ENCODE data around the gene SLC22A3. TPM values are rescaled to one million over a fixed set of nuclear protein-coding genes. Genes with fewer than 3 reads are reported as not detected.
"Not testable (repeated sequence)": the region's sequence is repeated elsewhere in the genome, so short reads cannot be mapped to it uniquely, and the experiment has no call there.

The SLC22A3 gene
- total and polyA plus RNA-seq, 2 donors = 9.1 to 11.0 TPM

- no peak for DNase-seq (ENCODE audit: extremely low spot score)
- H3K4me1 ChIP-seq (ENCODE audit: insufficient read depth) = no peaks in the 10 kb centered on the region
- no peak overlapping the region for H3K4me3 ChIP-seq (ENCODE audit: low read depth, low read length)
- no peaks in the 10 kb centered on the region for H3K36me3 ChIP-seq (ENCODE audit: insufficient read depth)
- WGBS = 71% methylated on average over 4 of the region's 4 CpGs
- no peak overlapping the region for H3K27ac ChIP-seq (ENCODE audit: low read depth)
Observed at GRCh38 chr6:160368670-160369069, 20.5 kb downstream of the SLC22A3 start.

- not testable (repeated sequence) for H3K36me3 ChIP-seq (ENCODE audit: insufficient read depth); DNase-seq (ENCODE audit: extremely low spot score); H3K27ac ChIP-seq (ENCODE audit: low read depth); H3K4me1 ChIP-seq (ENCODE audit: insufficient read depth); H3K4me3 ChIP-seq (ENCODE audit: low read depth, low read length)
- WGBS = 81% methylated on average over 4 of the region's 4 CpGs
Observed at GRCh38 chr6:160373601-160374000, 25.4 kb downstream of the SLC22A3 start.

DNA sequence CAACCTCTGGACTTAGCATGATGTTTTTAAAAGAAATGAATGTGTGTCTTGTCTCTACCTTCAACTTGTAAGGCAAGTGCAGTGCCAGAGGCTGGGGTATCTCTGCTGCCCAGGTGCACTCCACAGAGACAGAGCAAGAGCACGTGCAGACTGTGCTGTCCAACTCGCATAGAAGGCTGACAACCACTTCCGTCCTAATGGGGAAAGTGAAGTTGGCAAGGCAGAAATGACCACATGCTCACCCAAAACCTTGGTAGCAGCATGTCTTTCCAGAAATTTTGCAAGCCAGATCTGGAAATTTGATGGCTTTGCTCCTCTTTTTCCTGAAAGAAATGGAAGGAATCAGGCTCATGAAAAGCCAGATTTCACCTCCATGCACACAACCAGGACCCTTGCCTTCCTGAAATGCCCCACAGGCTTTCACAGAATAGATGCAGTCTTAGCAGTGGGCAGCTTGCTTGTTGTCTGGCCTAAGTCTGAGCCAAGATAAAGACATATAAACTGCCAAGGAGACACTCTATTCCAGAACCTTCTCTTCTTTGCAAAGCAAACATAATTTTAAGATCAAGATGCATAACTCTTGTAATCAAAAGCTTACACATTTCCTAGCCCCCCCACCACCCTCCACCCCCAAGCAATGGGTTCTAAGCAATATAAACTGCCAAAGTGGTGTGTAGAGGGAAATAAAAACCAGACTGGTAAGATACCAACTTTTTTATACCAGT, 26.8 kb downstream of the SLC22A3 start:
- H3K27ac ChIP-seq (ENCODE audit: low read depth) = no peak overlapping the region
- no peak overlapping the region for H3K4me3 ChIP-seq (ENCODE audit: low read depth, low read length)
- H3K36me3 ChIP-seq (ENCODE audit: insufficient read depth) = no peaks in the 10 kb centered on the region
- no peaks in the 10 kb centered on the region for H3K4me1 ChIP-seq (ENCODE audit: insufficient read depth)
- DNase-seq (ENCODE audit: extremely low spot score) = no peak
- WGBS = 82% methylated on average over 3 of the region's 3 CpGs

- H3K36me3 ChIP-seq (ENCODE audit: insufficient read depth) = no peaks in the 10 kb centered on the region
- DNase-seq (ENCODE audit: extremely low spot score) = no peak
- WGBS = 93% methylated on average over 2 of the region's 2 CpGs
- H3K4me3 ChIP-seq (ENCODE audit: low read depth, low read length) = no peak overlapping the region
- H3K4me1 ChIP-seq (ENCODE audit: insufficient read depth) = no peaks in the 10 kb centered on the region
- H3K27ac ChIP-seq (ENCODE audit: low read depth) = no peak overlapping the region
Observed at GRCh38 chr6:160375561-160375949, 27.4 kb downstream of the SLC22A3 start.

DNA sequence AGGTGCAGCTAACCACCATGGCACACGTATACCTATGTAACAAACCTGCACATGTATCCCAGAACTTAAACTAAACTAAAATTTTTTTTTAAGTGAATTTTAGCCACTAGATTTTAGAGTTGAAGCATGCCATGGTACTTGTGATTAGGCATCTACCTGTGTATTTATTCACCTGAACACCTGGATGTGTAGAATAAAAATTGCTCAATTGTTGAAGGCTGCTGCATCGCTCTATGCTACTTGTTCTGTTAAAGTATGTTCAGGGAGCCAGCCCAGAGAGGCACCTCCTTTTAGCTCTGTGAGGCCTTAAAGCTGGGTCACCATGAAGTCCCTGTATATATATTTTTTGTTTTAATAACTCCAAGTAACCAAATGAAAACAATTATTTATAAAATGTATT, 28.3 kb downstream of the SLC22A3 start:
- no peaks in the 10 kb centered on the region for H3K36me3 ChIP-seq (ENCODE audit: insufficient read depth)
- no peaks in the 10 kb centered on the region for H3K4me1 ChIP-seq (ENCODE audit: insufficient read depth)
- 99% methylated on average over 2 of the region's 2 CpGs for WGBS
- no peak overlapping the region for H3K27ac ChIP-seq (ENCODE audit: low read depth)
- no peak overlapping the region for H3K4me3 ChIP-seq (ENCODE audit: low read depth, low read length)
- DNase-seq (ENCODE audit: extremely low spot score) = no peak

- Histone ChIP-seq H3K36me3 (ENCODE audit: insufficient read depth) (no peaks in the 10 kb centered on the region), H3K27ac (ENCODE audit: low read depth) (no peak overlapping the region), H3K4me1 (ENCODE audit: insufficient read depth) (no peaks in the 10 kb centered on the region), H3K4me3 (ENCODE audit: low read depth, low read length) (no peak overlapping the region)
- WGBS = 59% methylated on average over 5 of the region's 5 CpGs
- DNase-seq (ENCODE audit: extremely low spot score) = no peak
Observed at GRCh38 chr6:160378218-160378617, 30.0 kb downstream of the SLC22A3 start.

DNA sequence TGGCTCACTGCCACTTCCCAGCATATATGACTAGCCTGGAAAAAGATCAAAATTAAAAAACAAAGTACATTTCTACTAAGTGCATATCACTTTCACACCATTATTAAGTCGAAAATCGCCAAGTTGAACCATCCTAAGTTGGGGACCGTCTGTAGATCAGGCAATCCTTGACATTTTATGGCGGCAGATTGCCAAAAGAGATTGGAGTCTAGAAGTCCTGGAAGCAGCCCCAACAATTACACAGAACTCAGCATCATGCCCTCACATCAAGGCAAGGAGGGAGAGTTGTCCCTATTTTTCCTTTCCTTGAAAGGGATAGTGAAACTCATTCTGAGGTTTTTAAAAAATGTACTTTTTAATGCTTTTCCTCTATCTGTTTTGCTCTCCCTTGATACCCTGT, 30.7 kb downstream of the SLC22A3 start:
- no peaks in the 10 kb centered on the region for H3K4me1 ChIP-seq (ENCODE audit: insufficient read depth)
- no peak for DNase-seq (ENCODE audit: extremely low spot score)
- no peak overlapping the region for H3K4me3 ChIP-seq (ENCODE audit: low read depth, low read length)
- no peak overlapping the region for H3K27ac ChIP-seq (ENCODE audit: low read depth)
- 41% methylated on average over 4 of the region's 4 CpGs for WGBS
- no peaks in the 10 kb centered on the region for H3K36me3 ChIP-seq (ENCODE audit: insufficient read depth)

- H3K27ac ChIP-seq (ENCODE audit: low read depth) = no peak overlapping the region
Observed at GRCh38 chr6:160379466-160379865, 31.3 kb downstream of the SLC22A3 start.

DNA sequence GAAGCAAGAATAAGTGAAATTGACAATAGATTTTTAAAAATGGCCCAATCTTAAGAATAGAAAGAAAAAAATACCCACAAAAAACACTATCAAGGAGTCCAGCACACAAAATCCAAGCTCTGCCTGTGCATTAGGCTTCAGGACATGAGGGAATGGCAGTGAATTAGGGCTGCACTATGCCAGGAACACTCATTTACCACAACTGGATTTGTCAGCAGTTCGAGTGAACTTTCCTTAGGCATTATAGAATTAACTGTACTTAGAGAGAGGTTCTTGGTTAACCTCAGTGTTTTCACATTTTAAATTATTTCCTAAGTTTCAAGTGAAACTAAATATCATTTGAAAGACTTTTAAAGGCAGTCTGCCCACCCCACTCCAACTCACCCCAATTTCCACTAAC, 34.8 kb downstream of the SLC22A3 start:
- no peaks in the 10 kb centered on the region for H3K4me1 ChIP-seq (ENCODE audit: insufficient read depth)
- DNase-seq (ENCODE audit: extremely low spot score) = no peak
- H3K27ac ChIP-seq (ENCODE audit: low read depth) = no peak overlapping the region
- no peaks in the 10 kb centered on the region for H3K36me3 ChIP-seq (ENCODE audit: insufficient read depth)
- no peak overlapping the region for H3K4me3 ChIP-seq (ENCODE audit: low read depth, low read length)
- 79% methylated on average over 1 of the region's 1 CpG for WGBS

More at GRCh38 chr6:160379466-160379865, 31.3 kb downstream of the SLC22A3 start:
- DNase-seq (ENCODE audit: extremely low spot score) = no peak
- Histone ChIP-seq H3K4me1 (ENCODE audit: insufficient read depth) (no peaks in the 10 kb centered on the region), H3K36me3 (ENCODE audit: insufficient read depth) (no peaks in the 10 kb centered on the region), H3K4me3 (ENCODE audit: low read depth, low read length) (no peak overlapping the region)

DNA sequence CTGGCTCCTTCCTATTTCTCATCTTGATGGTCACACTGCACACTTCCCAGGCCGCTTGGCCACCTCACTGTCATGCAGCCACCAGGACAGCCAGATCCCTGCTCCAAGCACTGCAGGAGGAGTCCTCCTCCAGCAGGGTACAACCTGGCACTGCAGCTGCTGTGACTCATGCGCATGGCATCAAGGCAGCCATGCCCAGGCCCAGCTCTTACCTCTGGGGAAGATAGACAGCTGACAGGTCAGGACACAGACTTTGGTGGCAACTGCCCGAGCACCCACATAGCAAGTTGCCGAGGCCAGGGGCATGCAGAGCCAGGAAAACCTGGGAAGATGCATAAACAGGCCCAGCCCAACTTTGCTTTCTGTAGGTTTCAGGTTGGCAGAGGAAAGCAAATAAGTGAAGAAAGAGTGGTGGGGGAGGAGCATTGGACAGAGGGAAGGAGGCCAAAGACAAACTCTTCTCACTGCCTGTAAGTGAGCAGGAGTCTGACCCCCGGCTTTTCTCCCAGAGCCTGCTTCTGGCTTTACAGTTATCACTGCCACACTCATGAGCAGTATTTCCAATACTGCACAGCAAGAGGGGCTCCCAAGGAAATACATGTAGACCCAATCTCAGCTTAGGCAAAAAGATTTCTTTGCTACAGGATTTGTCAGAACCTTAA, 38.8 kb downstream of the SLC22A3 start:
- Histone ChIP-seq H3K4me1 (ENCODE audit: insufficient read depth) (no peaks in the 10 kb centered on the region), H3K36me3 (ENCODE audit: insufficient read depth) (no peaks in the 10 kb centered on the region), H3K4me3 (ENCODE audit: low read depth, low read length) (no peak overlapping the region), H3K27ac (ENCODE audit: low read depth) (no peak overlapping the region)
- no peak for DNase-seq (ENCODE audit: extremely low spot score)
- WGBS = 81% methylated on average over 5 of the region's 5 CpGs

- Histone ChIP-seq H3K27ac (ENCODE audit: low read depth) (no peak overlapping the region), H3K4me1 (ENCODE audit: insufficient read depth) (no peaks in the 10 kb centered on the region), H3K4me3 (ENCODE audit: low read depth, low read length) (no peak overlapping the region), H3K36me3 (ENCODE audit: insufficient read depth) (no peaks in the 10 kb centered on the region)
- 62% methylated on average over 3 of the region's 3 CpGs for WGBS
- no peak for DNase-seq (ENCODE audit: extremely low spot score)
Observed at GRCh38 chr6:160387916-160388643, 39.9 kb downstream of the SLC22A3 start.

DNA sequence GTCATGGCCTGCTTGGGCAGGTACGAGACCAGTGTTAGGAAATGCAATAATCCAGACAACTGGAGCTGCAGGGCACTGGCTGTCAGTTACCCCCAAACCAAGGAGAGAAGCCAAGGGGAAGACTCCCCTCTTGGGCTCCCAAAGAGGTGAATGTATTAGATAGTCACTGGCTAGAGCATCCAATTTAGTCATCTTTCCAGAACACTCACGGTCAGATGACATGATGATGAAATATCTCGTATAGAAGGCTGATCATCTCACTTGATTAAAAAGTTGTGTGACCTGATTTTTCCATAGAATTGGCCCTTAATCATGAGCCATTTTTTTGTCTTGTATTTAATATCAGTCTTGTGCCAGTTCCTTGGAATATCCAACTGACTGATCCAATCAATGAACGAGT, 40.7 kb downstream of the SLC22A3 start:
- Histone ChIP-seq H3K27ac (ENCODE audit: low read depth) (no peak overlapping the region), H3K4me1 (ENCODE audit: insufficient read depth) (no peaks in the 10 kb centered on the region), H3K36me3 (ENCODE audit: insufficient read depth) (no peaks in the 10 kb centered on the region), H3K4me3 (ENCODE audit: low read depth, low read length) (no peak overlapping the region)
- WGBS = 84% methylated on average over 4 of the region's 4 CpGs
- no peak for DNase-seq (ENCODE audit: extremely low spot score)

DNA sequence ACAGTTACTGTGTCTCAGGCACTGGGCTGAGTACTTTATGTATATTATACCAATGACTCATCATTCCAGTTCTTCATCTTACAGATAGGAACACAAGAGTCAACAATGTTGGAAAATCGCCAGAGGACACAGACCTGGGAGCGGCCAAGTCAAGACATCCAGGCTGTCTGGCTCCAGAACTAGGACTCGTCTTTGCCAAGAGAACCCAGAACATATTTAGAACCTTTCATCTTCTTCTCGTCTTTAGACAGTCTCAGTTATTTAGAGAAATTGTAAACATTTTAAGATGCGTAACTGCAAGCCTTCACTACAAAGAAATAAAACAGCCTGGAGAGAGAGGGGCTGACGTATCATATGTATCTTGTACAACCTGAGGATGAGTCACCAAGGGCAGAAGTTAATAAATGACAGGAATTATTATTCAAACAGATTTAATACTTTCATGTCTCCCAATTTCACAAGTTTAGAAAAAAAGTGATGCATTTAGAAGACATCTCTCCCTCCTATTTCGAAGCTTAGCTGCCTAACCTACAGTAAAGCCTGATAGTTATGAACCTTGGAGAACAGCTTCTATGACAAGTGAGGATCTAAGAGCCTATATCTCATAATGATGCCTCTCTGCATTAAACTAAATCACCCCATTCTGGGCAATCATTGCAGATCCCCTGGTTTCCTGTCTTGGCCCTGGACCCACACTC, 43.4 kb downstream of the SLC22A3 start:
- Histone ChIP-seq H3K4me3 (ENCODE audit: low read depth, low read length) (no peak overlapping the region), H3K27ac (ENCODE audit: low read depth) (peak overlapping the region; percentile 30), H3K4me1 (ENCODE audit: insufficient read depth) (no peaks in the 10 kb centered on the region), H3K36me3 (ENCODE audit: insufficient read depth) (no peaks in the 10 kb centered on the region)
- DNase-seq (ENCODE audit: extremely low spot score) = no peak
- WGBS = 35% methylated on average over 7 of the region's 7 CpGs

Data from urinary bladder (tissue), 4 donors.